IMR-90 (cell line): ENCODE results near the gene CDK17. TPM values are rescaled to one million over a fixed set of nuclear protein-coding genes. Genes with fewer than 3 reads are reported as not detected.

Source experiments
- ATAC-seq: fragments of 200-7000 bp; cut with Tn5 transposase; 2 replicates; pipeline ENCODE4 v1.9.1; 2020; ENCODE audit warnings: low read depth, mild to moderate bottlenecking, moderate library complexity
- BruUV-seq: library from RNA; stranded (reverse); fragments of 400-500 nt; replicated peaks from 2 replicates; lab custom pipeline; 2021; lab: Mats Ljungman, UMichigan
- CTCF ChIA-PET: fragments of 300-600 bp; formaldehyde crosslinking; extraction: SDS; loops from one replicate; lab custom pipeline; 2021; ENCODE audit warnings: antibody characterized with exemption; lab: Yijun Ruan, JAX
- POLR2A ChIA-PET: fragments of 300-600 bp; sonication (Branson Sonifier 250); formaldehyde crosslinking; loops from one replicate; lab custom pipeline; 2022; ENCODE audit warnings: antibody characterized with exemption; ENCODE audit not compliant: unreplicated experiment; lab: Charles Lee
- DNase-seq: peaks from one replicate; pipeline ENCODE4 v3.0.0; 2013
- H2AFZ ChIP-seq: replicated peaks from 2 replicates; pipeline ENCODE3; 2013; ENCODE audit warnings: low read length, mild to moderate bottlenecking; ENCODE audit not compliant: poor library complexity
- H2AK5ac ChIP-seq: 2 replicates; pipeline ENCODE4 v1.6.1; 2013; ENCODE audit warnings: low read depth, low read length, inconsistent platforms
- H2AK9ac ChIP-seq: replicated peaks from 2 replicates; pipeline ENCODE3; 2013; ENCODE audit warnings: mild to moderate bottlenecking, low read depth, low read length, moderate library complexity; ENCODE audit not compliant: poor library complexity
- H2BK120ac ChIP-seq: 2 replicates; pipeline ENCODE4 v1.6.1; 2013; ENCODE audit warnings: low read depth, low read length, inconsistent platforms
- H2BK15ac ChIP-seq: 3 replicates; pipeline ENCODE4 v1.6.1; 2013; ENCODE audit warnings: low read depth, low read length, inconsistent platforms
- H2BK20ac ChIP-seq: 2 replicates; pipeline ENCODE4 v1.6.1; 2013; ENCODE audit warnings: low read depth, mild to moderate bottlenecking, inconsistent platforms, low read length, moderate library complexity
- H2BK5ac ChIP-seq: 2 replicates; pipeline ENCODE4 v1.6.1; 2013; ENCODE audit warnings: mild to moderate bottlenecking, low read depth, low read length, inconsistent platforms; ENCODE audit not compliant: poor library complexity, severe bottlenecking
- H3K14ac ChIP-seq: replicated peaks from 2 replicates; pipeline ENCODE4 v1.6.1; 2013; ENCODE audit warnings: low read depth, low read length, inconsistent platforms
- H3K18ac ChIP-seq: 2 replicates; pipeline ENCODE4 v1.6.1; 2013; ENCODE audit warnings: low read depth, low read length, control low read depth
- H3K23ac ChIP-seq: 2 replicates; pipeline ENCODE4 v1.6.1; 2013; ENCODE audit warnings: low read depth, low read length, inconsistent platforms
- H3K27ac ChIP-seq: 2 replicates; pipeline ENCODE4 v1.5.1; 2013; ENCODE audit warnings: mild to moderate bottlenecking, control low read depth, low read length; ENCODE audit not compliant: insufficient read depth
- H3K27me3 ChIP-seq: 2 replicates; pipeline ENCODE4 v1.6.1; 2013; ENCODE audit warnings: low read length; ENCODE audit not compliant: control insufficient read depth, insufficient read depth
- H3K36me3 ChIP-seq: 2 replicates; pipeline ENCODE4 v1.6.1; 2013; ENCODE audit warnings: low read length, mixed read lengths; ENCODE audit not compliant: control insufficient read depth, insufficient read depth
- H3K4ac ChIP-seq: 2 replicates; pipeline ENCODE4 v1.6.1; 2013; ENCODE audit warnings: low read depth, low read length, inconsistent platforms
- H3K4me1 ChIP-seq: 2 replicates; pipeline ENCODE4 v1.6.1; 2013; ENCODE audit warnings: low read length, mixed read lengths; ENCODE audit not compliant: control insufficient read depth, insufficient read depth
- H3K4me2 ChIP-seq: 2 replicates; pipeline ENCODE4 v1.6.1; 2013; ENCODE audit warnings: low read depth, mild to moderate bottlenecking, control low read depth, low read length, moderate library complexity
- H3K4me3 ChIP-seq: 2 replicates; pipeline ENCODE4 v1.5.1; 2013; ENCODE audit warnings: low read depth, mild to moderate bottlenecking, control low read depth, low read length, moderate library complexity; ENCODE audit not compliant: insufficient read depth
- H3K56ac ChIP-seq: 2 replicates; pipeline ENCODE4 v1.6.1; 2013; ENCODE audit warnings: low read length, inconsistent platforms; ENCODE audit not compliant: insufficient read depth; ENCODE audit errors: extremely low read depth
- H3K79me1 ChIP-seq, 2 experiments: 2 replicates each; pipeline ENCODE4 v1.6.1; 2013; ENCODE audit warnings: low read length in 2 of 2, inconsistent platforms in 1 of 2, low read depth in 1 of 2
- H3K9ac ChIP-seq: 2 replicates; pipeline ENCODE4 v1.6.1; 2013; ENCODE audit warnings: low read depth, low read length, control low read depth
- H3K9me1 ChIP-seq: 2 replicates; pipeline ENCODE4 v1.6.1; 2013; ENCODE audit warnings: low read length, inconsistent platforms; ENCODE audit not compliant: insufficient read depth
- H3K9me3 ChIP-seq: 2 replicates; pipeline ENCODE4 v1.6.1; 2013; ENCODE audit warnings: low read length; ENCODE audit not compliant: control insufficient read depth, insufficient read depth
- H4K20me1 ChIP-seq: 2 replicates; pipeline ENCODE4 v1.6.1; 2013; ENCODE audit warnings: low read length, inconsistent platforms; ENCODE audit not compliant: insufficient read depth
- H4K5ac ChIP-seq: 2 replicates; pipeline ENCODE4 v1.6.1; 2013; ENCODE audit warnings: mild to moderate bottlenecking, low read depth, low read length, control low read depth
- H4K8ac ChIP-seq, 2 experiments: 2 replicates each; pipeline ENCODE4 v1.6.1; 2013; ENCODE audit warnings: low read depth in 2 of 2, low read length in 2 of 2, control low read depth in 1 of 2, inconsistent platforms in 1 of 2
- H4K91ac ChIP-seq: 2 replicates; pipeline ENCODE4 v1.6.1; 2013; ENCODE audit warnings: low read depth, low read length, inconsistent platforms; ENCODE audit not compliant: insufficient read depth
- BHLHE40 ChIP-seq: fragments of 150-350 bp; IDR thresholded peaks from 2 replicates; pipeline ENCODE4 v1.6.1; 2016; ENCODE audit warnings: mild to moderate bottlenecking, low read depth, low read length
- CEBPB ChIP-seq: IDR thresholded peaks from 2 replicates; pipeline ENCODE4 v1.6.1; 2012; ENCODE audit warnings: low read depth, low read length, improper control_type of control experiment
- CHD1 ChIP-seq: IDR thresholded peaks from 2 replicates; pipeline ENCODE4 v1.6.1; 2012; ENCODE audit warnings: low read depth, low read length, improper control_type of control experiment
- CTCF ChIP-seq: conservative IDR thresholded peaks from 2 replicates; pipeline ENCODE4 v1.5.1; 2012; ENCODE audit warnings: mild to moderate bottlenecking, low read depth, low read length, improper control_type of control experiment
- ELK1 ChIP-seq: fragments of 150-350 bp; IDR thresholded peaks from 2 replicates; pipeline ENCODE4 v1.6.1; 2016; ENCODE audit warnings: low read depth, mild to moderate bottlenecking, low read length, moderate library complexity, borderline replicate concordance
- FOS ChIP-seq: fragments of 150-350 bp; IDR thresholded peaks from 2 replicates; pipeline ENCODE4 v1.6.1; 2016; ENCODE audit warnings: low read depth, low read length
- MAFK ChIP-seq: IDR thresholded peaks from 2 replicates; pipeline ENCODE4 v1.6.1; 2012; ENCODE audit warnings: low read depth, low read length, improper control_type of control experiment
- MAZ ChIP-seq: IDR thresholded peaks from 2 replicates; pipeline ENCODE4 v1.6.1; 2012; ENCODE audit warnings: low read depth, mild to moderate bottlenecking, low read length, improper control_type of control experiment, moderate library complexity, borderline replicate concordance
- MXI1 ChIP-seq: IDR thresholded peaks from 2 replicates; pipeline ENCODE4 v1.6.1; 2012; ENCODE audit warnings: low read depth, mild to moderate bottlenecking, low read length, moderate library complexity, borderline replicate concordance
- NFE2L2 ChIP-seq: fragments of 150-350 bp; IDR thresholded peaks from 2 replicates; pipeline ENCODE4 v1.6.1; 2016; ENCODE audit warnings: low read depth, mild to moderate bottlenecking, low read length
- POLR2A ChIP-seq: IDR thresholded peaks from 2 replicates; pipeline ENCODE4 v1.6.1; 2012; ENCODE audit warnings: mild to moderate bottlenecking, low read depth, low read length
- RAD21 ChIP-seq: IDR thresholded peaks from 2 replicates; pipeline ENCODE4 v1.6.1; 2012; ENCODE audit warnings: low read length, improper control_type of control experiment
- RCOR1 ChIP-seq: IDR thresholded peaks from 2 replicates; pipeline ENCODE4 v1.6.1; 2012; ENCODE audit warnings: mild to moderate bottlenecking, low read length, improper control_type of control experiment; ENCODE audit not compliant: insufficient replicate concordance
- RFX5 ChIP-seq: IDR thresholded peaks from 2 replicates; pipeline ENCODE4 v1.8.0; 2012; ENCODE audit warnings: low read depth, mild to moderate bottlenecking, low read length, moderate library complexity
- SMC3 ChIP-seq: fragments of 150-350 bp; IDR thresholded peaks from 2 replicates; pipeline ENCODE4 v1.6.1; 2016; ENCODE audit warnings: low read depth, mild to moderate bottlenecking, antibody characterized with exemption, low read length, moderate library complexity
- USF2 ChIP-seq: fragments of 150-350 bp; IDR thresholded peaks from 2 replicates; pipeline ENCODE4 v1.6.1; 2017; ENCODE audit warnings: mild to moderate bottlenecking, antibody characterized with exemption, low read length, low read depth
- dilution Hi-C: fragments of 300-500 bp; cut with HindIII; formaldehyde crosslinking; loops from one replicate; pipeline ENCODE4 v1.14.3; 2018; ENCODE audit warnings: low sequenced_read_pairs; ENCODE audit not compliant: unreplicated experiment
- in situ Hi-C: fragments of 300-500 bp; cut with MboI; formaldehyde crosslinking; loops from 3 replicates; pipeline ENCODE4 v1.14.3; 2019; ENCODE audit warnings: low sequenced_read_pairs, inconsistent platforms, mixed read lengths
- intact Hi-C: fragments of 100-400 bp; cut with micrococcal nuclease; formaldehyde crosslinking; loops from 2 replicates; pipeline ENCODE4 v1.10.0; 2022
- polyA plus RNA-seq, 3 experiments: library from polyadenylated mRNA; depleted of rRNA; stranded (reverse); fragments of >200 nt; gene quantifications; 2 replicates each; pipeline ENCODE4 v1.2.3, GENCODE V29; 2012; ENCODE audit warnings: low replicate concordance in 1 of 3
- total RNA-seq: library from RNA; depleted of rRNA; stranded (reverse); fragments of >200 nt; gene quantifications from 2 replicates; pipeline ENCODE4 v1.2.3, GENCODE V29; 2012

CDK17 gene
- total and polyA plus RNA-seq, 2 of the 4 experiments (the other 2 are of a cell fraction): 14.5 to 50.2 TPM

GRCh38 chr12:96337953-96338352 is 62.3 kb downstream of the CDK17 start:
- Histone ChIP-seq H3K9ac (no peak overlapping the region), H3K4me2 (no peak overlapping the region), H3K4ac (no peak overlapping the region), H3K56ac (no peak overlapping the region), H3K9me1 (no peaks in the 10 kb centered on the region; the same call in 1 of the 2 replicates), H2AK9ac (no peak overlapping the region), H2AFZ (no peak overlapping the region), H3K4me1 (no peaks in the 10 kb centered on the region), H3K27me3 (no peaks in the 10 kb centered on the region), H2BK15ac (no peak overlapping the region), H2BK5ac (no peak overlapping the region), H3K14ac (no peak overlapping the region), H4K91ac (no peak overlapping the region), H4K20me1 (peaks cover 19% of the 10 kb centered on the region), H3K36me3 (peaks cover 3% of the 10 kb centered on the region; the same call in 1 of the 2 replicates), H3K4me3 (no peak overlapping the region), H3K79me1 (peaks cover 17 to 45% of the 10 kb centered on the region in 2 experiments), H3K23ac (no peak overlapping the region), H4K5ac (no peak overlapping the region), H3K27ac (no peak overlapping the region), H4K8ac (no peak overlapping the region), H2BK20ac (no peak overlapping the region), H3K9me3 (peaks cover 7% of the 10 kb centered on the region), H3K18ac (no peak overlapping the region), H2AK5ac (no peak overlapping the region), H2BK120ac (no peak overlapping the region)
- TF ChIP-seq MAZ: no peak
- no peak for TF ChIP-seq CTCF
- TF ChIP-seq POLR2A: no peak
- no peak for TF ChIP-seq RCOR1
- no peak for TF ChIP-seq MAFK
- no peak for TF ChIP-seq MXI1
- no peak for TF ChIP-seq ELK1
- no peak for TF ChIP-seq NFE2L2
- no peak for TF ChIP-seq CEBPB
- no peak for TF ChIP-seq SMC3
- TF ChIP-seq USF2: no peak
- TF ChIP-seq RFX5: no peak
- no peak for TF ChIP-seq BHLHE40
- no peak for TF ChIP-seq FOS
- TF ChIP-seq CHD1: no peak
- no peak for TF ChIP-seq RAD21
- in situ Hi-C loops (no loop called here), dilution Hi-C loops (no loop called here), intact Hi-C loops (no loop called here)
- ChIA-PET CTCF (no interaction called here), POLR2A (no interaction called here)
- DNase-seq: no peak
- no TSS peak for BruUV-seq
- ATAC-seq: no peak
